ENCODE results near the gene PDILT.
"Not testable (repeated sequence)": the region's sequence is repeated elsewhere in the genome, so short reads cannot be mapped to it uniquely, and the experiment has no call there.

PDILT gene

GRCh38 chr16:20355114-20355782, 49.3 kb downstream of the PDILT start:
- no peak for DNase-seq

- no peak for DNase-seq
These were observed 51.2 kb downstream of the PDILT start for GRCh38 chr16:20353379-20353778.

GRCh38 chr16:20352615-20353014, 51.9 kb downstream of the PDILT start, which contains the start of gene UMOD:
Gene UMOD (minus strand): TSS chr16:20352715. CDS start chr16:20350737, 1,978 bp downstream.
- no peak for DNase-seq

GRCh38 chr16:20349615-20350014, 54.9 kb downstream of the PDILT start:
- DNase-seq: no peak

GRCh38 chr16:20348365-20349185, 56.0 kb downstream of the PDILT start:
- peak; percentile 46 for DNase-seq

- no peak for DNase-seq
These were observed 56.7 kb downstream of the PDILT start for GRCh38 chr16:20347666-20348364.

- DNase-seq: no peak
These were observed 59.9 kb downstream of the PDILT start for GRCh38 chr16:20344611-20345010.

- DNase-seq: no peak
These were observed 64.8 kb downstream of the PDILT start for GRCh38 chr16:20339744-20340143.

GRCh38 chr16:20336955-20337354, 67.6 kb downstream of the PDILT start:
- no peak for DNase-seq

GRCh38 chr16:20334396-20334795, 70.1 kb downstream of the PDILT start:
- DNase-seq: no peak

- DNase-seq: no peak
These were observed 71.4 kb downstream of the PDILT start for GRCh38 chr16:20333120-20333519.

- DNase-seq: no peak
These were observed 72.1 kb downstream of the PDILT start for GRCh38 chr16:20332411-20332810.

GRCh38 chr16:20331635-20332034, 72.9 kb downstream of the PDILT start:
- DNase-seq: no peak

- no peak for DNase-seq
These were observed 75.0 kb downstream of the PDILT start for GRCh38 chr16:20329392-20330138.

- DNase-seq: peak; percentile 5
These were observed 77.0 kb downstream of the PDILT start, which contains the start of gene GP2 for GRCh38 chr16:20327444-20328041. Gene GP2 (minus strand): TSS chr16:20327513. CDS start chr16:20326431, 1,082 bp downstream.

- no peak for DNase-seq
These were observed 78.2 kb downstream of the PDILT start for GRCh38 chr16:20326321-20326720.

GRCh38 chr16:20325005-20325404, 79.5 kb downstream of the PDILT start:
- DNase-seq: no peak

GRCh38 chr16:20323591-20324117, 80.9 kb downstream of the PDILT start:
- no peak for DNase-seq

- no peak for DNase-seq
These were observed 81.8 kb downstream of the PDILT start for GRCh38 chr16:20322696-20323095.

- DNase-seq: no peak
These were observed 82.9 kb downstream of the PDILT start for GRCh38 chr16:20321671-20322070.

- not testable (repeated sequence) for DNase-seq
These were observed 83.5 kb downstream of the PDILT start for GRCh38 chr16:20321051-20321450.

- DNase-seq: no peak
These were observed 83.9 kb downstream of the PDILT start for GRCh38 chr16:20320592-20320991.

Measured in NCI-H1092 (cell line).